HG03135 (cell line): ENCODE data around the gene PRPF4.

Source experiments
- ATAC-seq: cut with Tn5 transposase; IDR thresholded peaks from one replicate; pipeline ENCODE4 v1.9.1; 2021; ENCODE audit warnings: mild to moderate bottlenecking, moderate library complexity; ENCODE audit not compliant: unreplicated experiment

PRPF4 gene

GRCh38 chr9:113310538-113310937 lies 35.1 kb downstream of the PRPF4 start:
- ATAC-seq, result no peak

GRCh38 chr9:113311961-113312360 lies 36.5 kb downstream of the PRPF4 start:
- no peak for ATAC-seq

GRCh38 chr9:113313261-113313660 lies 37.8 kb downstream of the PRPF4 start:
- ATAC-seq, result no peak

- ATAC-seq, result no peak
These were observed 39.8 kb downstream of the PRPF4 start for GRCh38 chr9:113315231-113315630.

- ATAC-seq, result no peak
These were observed 40.6 kb downstream of the PRPF4 start for GRCh38 chr9:113316030-113316429.

- ATAC-seq, result no peak
These were observed 42.3 kb downstream of the PRPF4 start for GRCh38 chr9:113317777-113318176.

GRCh38 chr9:113319054-113319453 lies 43.6 kb downstream of the PRPF4 start:
- no peak for ATAC-seq

GRCh38 chr9:113320051-113320450 lies 44.6 kb downstream of the PRPF4 start:
- no peak for ATAC-seq

- ATAC-seq, result no peak
These were observed 47.2 kb downstream of the PRPF4 start for GRCh38 chr9:113322671-113323070.

GRCh38 chr9:113326230-113326629 lies 50.8 kb downstream of the PRPF4 start:
- no peak for ATAC-seq

- no peak for ATAC-seq
These were observed 52.8 kb downstream of the PRPF4 start for GRCh38 chr9:113328045-113328782.

GRCh38 chr9:113331780-113332179 lies 56.3 kb downstream of the PRPF4 start:
- no peak for ATAC-seq

- no peak for ATAC-seq
These were observed 62.3 kb downstream of the PRPF4 start for GRCh38 chr9:113337714-113338113.

GRCh38 chr9:113340011-113340699 lies 64.7 kb downstream of the PRPF4 start, which contains the start of gene WDR31:
Gene WDR31, minus strand, starts transcription at chr9:113340275. Its CDS starts 8,253 bp downstream, at chr9:113332022.
- peak; percentile 99 for ATAC-seq

GRCh38 chr9:113341712-113342410 lies 66.4 kb downstream of the PRPF4 start:
- no peak for ATAC-seq
